Activated T-helper 2 cell treated with anti-CD3 and anti-CD28 coated beads, Interferon-gamma antibody, Interleukin-2, Interleukin-4, amounts not matched to agents 10 μg/mL and 5 μg/mL and 100 μg/mL, durations not matched to agents 14 hours and 24 hours and 36 hours (primary cell): ENCODE measurements around the gene CACNB4. TPM values are rescaled to one million over a fixed set of nuclear protein-coding genes. Genes with fewer than 3 reads are reported as not detected.
"Not testable (repeated sequence)": the region's sequence is repeated elsewhere in the genome, so short reads cannot be mapped to it uniquely, and the experiment has no call there.

ENCODE experiments used
- DNase-seq: peaks from one replicate; pipeline ENCODE4 v3.0.0; 2021; ENCODE audit warnings: low spot score
- H3K27ac Mint-ChIP-seq: one replicate; pipeline ENCODE4 v1.8.0; 2021; ENCODE audit warnings: mixed read lengths
- H3K27me3 Mint-ChIP-seq: one replicate; pipeline ENCODE4 v1.8.0; 2021; ENCODE audit warnings: low read depth, mixed read lengths
- H3K36me3 Mint-ChIP-seq: one replicate; pipeline ENCODE4 v1.8.0; 2021; ENCODE audit warnings: low read depth, mixed read lengths
- H3K4me1 Mint-ChIP-seq: one replicate; pipeline ENCODE4 v1.8.0; 2021; ENCODE audit warnings: low read depth, mixed read lengths
- H3K4me3 Mint-ChIP-seq: one replicate; pipeline ENCODE4 v1.8.0; 2021; ENCODE audit warnings: low read depth, mild to moderate bottlenecking, moderate library complexity, mixed read lengths
- H3K9me3 Mint-ChIP-seq: one replicate; pipeline ENCODE4 v1.8.0; 2021; ENCODE audit warnings: mixed read lengths
- intact Hi-C: fragments of 100-400 bp; cut with micrococcal nuclease; formaldehyde crosslinking; loops from one replicate; pipeline ENCODE4 v1.15.1; 2023
- total RNA-seq: library from RNA; stranded (reverse); gene quantifications from 2 replicates; pipeline ENCODE4 v1.2.3, GENCODE V29; 2022

CACNB4 gene
- total RNA-seq = 0.23 and 0.39 TPM in 2 replicates

DNA sequence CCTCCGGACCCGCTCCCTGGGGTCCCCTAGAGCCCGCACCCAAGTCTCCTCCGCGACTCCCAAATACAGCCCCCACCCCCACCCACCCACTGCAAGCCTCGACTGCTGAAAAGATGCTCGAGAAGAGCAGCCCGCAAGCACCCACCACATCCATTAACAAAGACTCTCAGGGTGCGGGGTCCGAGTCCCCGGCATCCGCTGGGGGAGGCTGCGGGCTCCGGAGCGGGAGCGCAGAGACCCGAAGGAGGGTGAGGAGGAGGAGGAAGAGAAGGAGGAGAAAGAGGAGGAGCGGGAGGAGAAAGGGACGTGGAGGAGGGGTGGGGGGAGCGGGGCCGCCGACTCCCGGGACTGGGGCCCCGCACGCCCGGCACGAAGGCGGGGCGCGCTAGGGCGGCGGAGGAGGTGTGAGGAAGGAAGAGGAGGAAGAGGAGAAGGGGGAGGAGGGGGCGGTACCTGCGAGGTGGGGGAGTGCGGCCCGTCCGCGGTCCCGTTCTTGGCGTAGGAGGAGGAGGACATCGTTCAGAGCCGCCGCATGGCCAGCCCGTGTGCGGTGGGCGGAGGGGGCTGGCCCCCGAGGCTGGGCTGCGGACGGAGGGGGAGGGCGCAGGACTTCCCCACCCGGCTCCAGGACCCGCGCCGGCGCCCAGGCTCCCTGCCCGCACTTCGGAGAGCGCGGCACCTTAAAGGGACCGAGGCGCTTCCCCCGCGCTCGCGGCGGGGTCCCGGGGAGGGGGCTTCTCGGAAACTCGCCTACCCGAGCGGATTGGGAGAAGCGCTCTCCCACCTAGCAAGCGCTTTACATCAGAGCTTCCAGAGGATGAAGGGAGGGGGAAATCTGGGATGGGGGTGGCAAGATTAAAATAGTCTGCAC is at the start of gene CACNB4:
TSS of gene CACNB4 (minus strand) at position 549 of the 871 bp plus-strand sequence.
- Mint-ChIP-seq H3K27ac (no peak within 1 kb of the TSS), H3K27me3 (peaks cover 52% of the 10 kb centered on the region)

DNA sequence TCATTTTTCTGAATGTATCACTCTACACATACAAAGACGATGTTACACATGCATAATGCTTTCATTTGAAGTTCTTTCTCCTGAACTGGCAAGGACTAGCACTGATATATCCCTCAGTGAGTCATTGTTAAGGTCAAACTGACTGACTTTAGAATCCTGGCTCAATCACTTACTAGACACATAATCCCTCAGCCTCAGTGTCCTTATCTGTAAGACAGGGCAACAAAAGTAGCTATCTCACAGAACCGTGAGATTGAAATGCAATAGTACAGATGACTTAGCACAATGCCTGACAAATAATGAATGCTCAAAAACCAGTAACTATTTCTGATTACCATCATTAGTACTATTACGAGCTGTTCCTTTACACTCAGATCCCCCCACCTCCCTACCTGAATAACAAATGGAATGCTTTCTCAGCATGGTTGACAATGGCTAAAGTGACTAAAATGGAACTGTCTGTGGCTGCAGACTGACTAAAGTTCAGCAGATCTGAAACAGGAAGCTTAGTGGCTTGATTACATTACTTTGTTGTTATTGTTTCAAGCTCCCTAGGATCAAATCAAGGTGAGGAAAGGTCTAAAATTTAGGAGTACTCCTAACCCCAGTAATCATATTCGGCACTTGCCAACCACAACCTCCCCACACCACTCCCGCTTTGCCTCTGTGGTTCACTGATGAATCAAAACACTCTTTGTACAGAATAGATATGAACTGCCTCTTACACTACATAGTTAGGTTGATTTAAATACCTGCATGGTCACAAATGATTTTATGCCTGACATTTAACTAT is 35.8 kb upstream of the CACNB4 start:
- Mint-ChIP-seq H3K4me3 (no peak overlapping the region), H3K36me3 (peaks cover 20% of the 10 kb centered on the region), H3K9me3 (no peaks in the 10 kb centered on the region), H3K27me3 (no peaks in the 10 kb centered on the region), H3K4me1 (peaks cover 11% of the 10 kb centered on the region), H3K27ac (peak overlapping the region; percentile 28)
- intact Hi-C loops = no loop called here
- DNase-seq = peak; percentile 16

More for the DNA sequence above, at the start of gene CACNB4:
- Mint-ChIP-seq H3K4me1 (peaks cover 15% of the 10 kb centered on the region), H3K36me3 (no peaks in the 10 kb centered on the region), H3K9me3 (no peaks in the 10 kb centered on the region), H3K4me3 (peak within 1 kb of the TSS; percentile 78)
- intact Hi-C loops = no loop called here
- no peak for DNase-seq

DNA sequence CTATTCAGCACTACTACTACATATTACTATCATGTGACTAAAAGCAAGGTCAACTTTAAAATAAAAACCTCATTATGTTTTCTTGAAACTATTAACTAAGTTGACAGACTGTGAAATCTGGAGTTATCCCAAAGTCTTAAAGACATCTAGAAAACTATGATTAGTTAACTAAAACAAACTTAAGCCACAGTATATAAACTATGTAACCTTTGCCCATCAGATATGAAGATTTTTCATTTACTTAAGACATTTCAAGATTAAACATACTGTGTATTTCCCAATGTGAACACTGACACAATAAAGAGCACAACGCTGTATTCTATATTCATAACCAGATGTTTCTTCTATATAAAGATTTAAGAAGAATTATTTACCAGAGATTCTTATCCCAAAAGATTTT is 33.5 kb upstream of the CACNB4 start:
- Mint-ChIP-seq H3K4me3 (no peak overlapping the region), H3K9me3 (no peaks in the 10 kb centered on the region), H3K27me3 (no peaks in the 10 kb centered on the region), H3K27ac (no peak overlapping the region), H3K4me1 (peaks cover 11% of the 10 kb centered on the region), H3K36me3 (peaks cover 15% of the 10 kb centered on the region)
- DNase-seq = no peak
- intact Hi-C loops = no loop called here

DNA sequence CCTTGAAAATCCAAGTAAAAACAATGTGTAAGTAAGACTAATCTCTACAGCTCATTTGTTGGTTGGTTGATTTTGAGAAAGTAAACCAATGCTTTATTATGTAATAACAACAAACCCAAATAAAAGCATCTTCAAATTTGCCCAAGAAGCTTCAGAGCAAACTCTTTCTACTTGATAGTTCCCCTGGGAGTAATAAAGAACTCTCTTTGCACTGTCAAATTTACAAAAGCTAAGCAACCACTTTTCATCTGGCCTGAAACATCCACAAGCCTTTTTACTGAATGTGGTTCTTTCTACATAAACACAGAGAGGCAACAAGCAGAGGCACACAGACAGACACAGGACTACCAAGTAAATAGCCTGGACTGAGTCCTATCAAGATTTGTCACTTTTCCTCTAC is 28.8 kb upstream of the CACNB4 start:
- DNase-seq = no peak
- H3K36me3 Mint-ChIP-seq = peaks cover 15% of the 10 kb centered on the region
- no peaks in the 10 kb centered on the region for H3K27me3 Mint-ChIP-seq
- H3K4me1 Mint-ChIP-seq = no peaks in the 10 kb centered on the region
- intact Hi-C loops = no loop called here
- H3K27ac Mint-ChIP-seq = no peak overlapping the region
- no peaks in the 10 kb centered on the region for H3K9me3 Mint-ChIP-seq
- H3K4me3 Mint-ChIP-seq = no peak overlapping the region

DNA sequence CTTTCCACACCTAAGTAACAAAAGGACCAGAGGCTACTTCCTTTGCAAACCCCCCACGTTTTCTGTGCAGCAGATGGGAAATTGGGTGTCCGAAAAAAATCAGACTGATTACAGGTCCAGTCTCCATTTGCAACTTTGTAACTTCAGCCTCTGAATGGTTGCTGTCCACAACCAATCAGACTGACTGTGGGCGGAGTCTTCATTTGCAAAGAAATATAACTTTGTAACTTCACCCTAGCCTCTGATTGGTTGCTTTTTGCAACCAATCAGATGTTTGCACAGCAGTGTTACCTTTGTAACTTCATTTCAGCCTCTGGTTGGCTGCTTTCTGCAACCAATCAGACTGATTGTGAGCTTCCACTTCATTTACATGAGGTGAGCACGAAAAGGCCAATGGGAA is 27.8 kb upstream of the CACNB4 start:
- Mint-ChIP-seq H3K4me3 (no peak overlapping the region), H3K27ac (no peak overlapping the region), H3K9me3 (no peaks in the 10 kb centered on the region), H3K36me3 (peaks cover 11% of the 10 kb centered on the region), H3K4me1 (no peaks in the 10 kb centered on the region), H3K27me3 (no peaks in the 10 kb centered on the region)
- no peak for DNase-seq
- intact Hi-C loops = no loop called here

DNA sequence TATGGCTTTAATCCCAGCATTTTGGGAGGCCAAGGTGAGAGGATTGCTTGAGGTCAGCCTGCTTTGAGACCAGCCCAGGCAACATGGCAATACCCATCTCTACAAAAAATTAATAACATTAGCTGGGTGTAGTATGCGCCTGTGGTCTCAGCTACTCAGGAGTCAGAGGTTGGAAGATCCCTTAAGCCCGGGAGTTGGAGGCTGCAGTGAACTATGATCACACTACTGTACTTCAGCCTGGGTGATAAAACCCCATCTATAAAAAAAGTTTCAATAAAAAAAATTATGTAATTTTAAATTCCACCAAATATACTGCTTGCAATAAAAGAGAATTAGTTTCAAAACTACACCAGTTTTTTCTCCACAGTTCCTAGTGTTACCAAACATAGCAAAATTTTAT is 23.3 kb upstream of the CACNB4 start:
- Mint-ChIP-seq H3K4me3 (no peak overlapping the region), H3K27me3 (no peaks in the 10 kb centered on the region), H3K27ac (no peak overlapping the region), H3K36me3 (peaks cover 15% of the 10 kb centered on the region), H3K9me3 (no peaks in the 10 kb centered on the region), H3K4me1 (no peaks in the 10 kb centered on the region)
- no peak for DNase-seq
- intact Hi-C loops = no loop called here

DNA sequence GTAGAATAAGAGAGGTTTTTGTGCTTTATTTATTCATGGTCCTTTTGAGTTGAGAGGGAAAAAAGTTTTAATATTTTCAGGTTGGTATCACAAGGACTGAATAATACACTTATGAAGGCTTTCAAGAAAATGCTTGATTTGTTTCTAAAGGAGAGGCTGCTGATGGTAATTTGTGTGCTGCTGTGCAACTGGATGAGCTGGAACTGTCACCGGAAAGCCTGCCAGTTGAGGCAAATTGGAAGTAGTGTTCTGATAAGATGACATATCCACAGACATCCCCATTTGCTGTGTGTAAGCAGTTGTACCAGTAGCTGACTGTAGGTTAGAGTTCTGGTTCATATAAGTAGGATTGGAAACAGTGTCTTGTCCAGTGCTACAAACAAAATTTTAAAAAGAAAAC is 21.6 kb upstream of the CACNB4 start:
- intact Hi-C loops = no loop called here
- DNase-seq = no peak
- Mint-ChIP-seq H3K4me3 (no peak overlapping the region), H3K9me3 (no peaks in the 10 kb centered on the region), H3K36me3 (peaks cover 14% of the 10 kb centered on the region), H3K27me3 (no peaks in the 10 kb centered on the region), H3K27ac (no peak overlapping the region), H3K4me1 (no peaks in the 10 kb centered on the region)

DNA sequence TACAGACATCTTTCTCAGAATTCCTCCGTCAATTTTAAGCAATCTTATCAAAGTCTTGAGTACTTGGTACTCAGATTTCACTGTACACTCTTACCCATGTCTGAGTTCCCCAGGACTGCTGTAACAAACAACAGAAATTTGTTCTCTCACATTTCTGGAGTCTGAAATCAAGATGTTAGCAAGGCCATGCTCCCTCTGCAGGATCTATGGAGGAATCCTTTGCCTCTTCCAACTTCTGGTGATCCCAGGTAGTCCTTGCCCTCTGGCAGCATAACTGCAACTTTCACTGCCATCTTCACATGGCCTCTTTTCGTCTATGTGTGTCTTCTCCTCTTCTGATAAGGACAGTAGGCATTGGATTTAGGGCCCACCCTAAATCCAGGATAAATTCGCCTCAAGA is 17.1 kb upstream of the CACNB4 start:
- intact Hi-C loops = no loop called here
- Mint-ChIP-seq H3K36me3 (peaks cover 7% of the 10 kb centered on the region), H3K4me1 (no peaks in the 10 kb centered on the region), H3K27me3 (no peaks in the 10 kb centered on the region), H3K4me3 (no peak overlapping the region), H3K9me3 (no peaks in the 10 kb centered on the region), H3K27ac (no peak overlapping the region)
- DNase-seq = no peak

DNA sequence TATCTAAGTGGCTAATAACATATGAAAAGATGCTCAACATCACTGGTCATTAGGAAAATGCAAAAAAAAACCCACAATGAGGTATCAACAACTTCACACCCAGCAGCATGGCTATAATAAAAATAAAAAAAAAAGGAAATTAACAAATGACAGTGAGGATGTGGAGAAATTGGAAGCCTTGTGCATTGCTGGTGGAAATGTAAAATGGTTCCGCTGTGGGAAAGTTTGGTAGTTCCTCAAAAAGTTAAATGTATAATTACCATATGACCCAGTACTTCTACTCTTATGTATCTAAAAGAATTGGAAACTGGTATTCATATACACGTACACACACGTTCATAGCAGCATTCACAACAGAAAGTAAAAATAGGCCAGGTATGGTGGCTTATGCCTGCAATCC is 15.5 kb upstream of the CACNB4 start:
- no peaks in the 10 kb centered on the region for H3K27me3 Mint-ChIP-seq
- intact Hi-C loops = no loop called here
- H3K27ac Mint-ChIP-seq = no peak overlapping the region
- H3K9me3 Mint-ChIP-seq = no peaks in the 10 kb centered on the region
- peaks cover 6% of the 10 kb centered on the region for H3K36me3 Mint-ChIP-seq
- no peak for DNase-seq
- H3K4me1 Mint-ChIP-seq = no peaks in the 10 kb centered on the region
- H3K4me3 Mint-ChIP-seq = no peak overlapping the region

DNA sequence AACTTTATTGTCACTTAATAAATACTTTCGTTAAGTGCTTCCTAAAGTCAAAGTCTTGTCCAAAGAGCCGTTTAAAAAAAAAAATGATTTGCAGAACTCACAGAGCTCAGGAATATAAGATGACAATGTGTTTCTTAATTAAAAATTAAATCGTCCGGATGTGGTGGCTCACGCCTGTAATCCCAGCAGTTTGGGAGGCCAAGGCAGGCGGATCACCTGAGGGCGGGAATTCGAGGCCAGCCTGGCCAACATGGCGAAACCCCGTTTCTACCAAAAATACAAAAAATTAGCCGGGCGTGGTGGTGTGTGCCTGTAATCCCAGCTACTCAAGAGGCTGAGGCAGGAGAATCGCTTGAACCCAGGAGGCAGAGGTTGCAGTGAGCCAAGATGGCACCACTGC is 8.3 kb upstream of the CACNB4 start:
- intact Hi-C loops, H3K9me3 Mint-ChIP-seq, H3K4me1 Mint-ChIP-seq, H3K27ac Mint-ChIP-seq, H3K36me3 Mint-ChIP-seq, H3K4me3 Mint-ChIP-seq, DNase-seq: not testable (repeated sequence)
- H3K27me3 Mint-ChIP-seq = peaks cover 15% of the 10 kb centered on the region

DNA sequence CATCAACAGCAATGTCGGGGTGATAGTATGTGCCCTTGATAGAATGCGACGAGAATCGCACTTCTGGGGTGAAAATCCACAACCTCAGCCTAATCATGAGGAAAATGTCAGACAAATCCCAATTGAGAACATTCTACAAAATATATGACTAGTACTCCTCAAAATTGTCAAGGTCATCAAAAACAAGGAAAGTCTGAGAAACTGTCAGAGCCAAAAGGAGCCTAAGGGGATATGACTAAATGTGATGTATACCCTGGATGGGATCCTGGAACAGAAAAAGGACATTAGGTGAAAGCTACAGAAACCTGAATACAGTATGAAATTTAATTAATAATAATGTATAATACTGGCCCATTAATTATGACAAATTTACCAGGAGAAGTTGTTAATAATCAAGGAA is 7.6 kb upstream of the CACNB4 start:
- H3K27ac Mint-ChIP-seq = no peak overlapping the region
- no peaks in the 10 kb centered on the region for H3K9me3 Mint-ChIP-seq
- DNase-seq = no peak
- no peaks in the 10 kb centered on the region for H3K4me1 Mint-ChIP-seq
- H3K36me3 Mint-ChIP-seq = no peaks in the 10 kb centered on the region
- H3K4me3 Mint-ChIP-seq = no peak overlapping the region
- intact Hi-C loops = no loop called here
- peaks cover 20% of the 10 kb centered on the region for H3K27me3 Mint-ChIP-seq

DNA sequence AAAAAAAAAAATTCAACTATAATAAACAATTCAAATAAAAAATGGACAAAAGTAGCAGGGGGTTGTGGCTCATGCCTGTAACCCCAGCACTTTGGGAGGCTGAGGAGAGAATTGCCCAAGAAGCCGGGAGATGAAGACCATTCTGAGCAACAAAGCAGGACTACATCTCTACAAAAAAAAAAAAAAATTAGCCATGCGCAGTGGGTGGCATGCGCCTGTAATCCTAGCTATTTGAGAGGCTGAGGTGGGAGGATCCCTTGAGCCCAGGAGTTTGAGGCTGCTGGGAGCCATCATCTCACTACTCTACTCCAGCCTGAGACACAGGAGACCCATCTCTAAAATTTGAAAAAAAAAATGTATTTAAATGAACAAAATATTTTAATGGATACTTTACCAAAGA is 4.4 kb upstream of the CACNB4 start:
- Mint-ChIP-seq H3K36me3 (no peaks in the 10 kb centered on the region), H3K27ac (no peak overlapping the region), H3K27me3 (peaks cover 38% of the 10 kb centered on the region), H3K4me1 (peaks cover 7% of the 10 kb centered on the region), H3K9me3 (no peaks in the 10 kb centered on the region), H3K4me3 (no peak overlapping the region)
- intact Hi-C loops = no loop called here
- no peak for DNase-seq

DNA sequence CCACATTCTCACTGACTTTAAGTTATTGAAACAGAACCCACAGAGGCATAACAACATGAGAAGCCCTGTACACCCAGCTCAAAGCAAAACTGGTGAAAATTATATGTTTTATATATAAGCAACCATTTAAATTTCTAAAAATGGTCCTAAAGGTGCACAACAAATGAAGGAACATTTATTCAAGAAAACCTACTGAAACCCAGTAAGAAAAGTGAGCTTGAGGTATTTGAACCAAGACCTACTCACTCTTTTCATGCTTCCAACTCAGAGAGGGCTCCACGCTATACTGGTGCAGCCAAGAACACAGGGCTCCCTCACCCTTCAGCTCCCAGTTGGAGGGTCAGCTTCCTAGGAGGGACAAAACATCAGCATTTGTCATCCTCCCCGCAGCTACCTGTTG is 2.1 kb upstream of the CACNB4 start:
- H3K36me3 Mint-ChIP-seq = no peaks in the 10 kb centered on the region
- H3K9me3 Mint-ChIP-seq = no peaks in the 10 kb centered on the region
- no peak overlapping the region for H3K27ac Mint-ChIP-seq
- peaks cover 15% of the 10 kb centered on the region for H3K4me1 Mint-ChIP-seq
- DNase-seq = no peak
- H3K27me3 Mint-ChIP-seq = peaks cover 48% of the 10 kb centered on the region
- intact Hi-C loops = no loop called here
- H3K4me3 Mint-ChIP-seq = no peak overlapping the region
